K562 (cell line): ENCODE measurements around the gene CCNB1IP1. TPM values are rescaled to one million over a fixed set of nuclear protein-coding genes. Genes with fewer than 3 reads are reported as not detected.

ENCODE experiments used
- ATF1 ChIP-seq, 2 experiments: fragments of 450-650 bp in 1 of 2; IDR thresholded peaks; 2 replicates each; pipeline ENCODE4 v1.6.1; 2016; ENCODE audit warnings: missing compliant biosample characterization in 1 of 2, missing genetic modification characterization in 1 of 2
- CBX1 ChIP-seq: sonication (generic); IDR thresholded peaks from 2 replicates; pipeline ENCODE4 v1.6.1; 2016; ENCODE audit warnings: antibody characterized with exemption, low read depth, mild to moderate bottlenecking
- CGGBP1 ChIP-seq: fragments of 250-450 bp; sonication (Bioruptor Pico); IDR thresholded peaks from 2 replicates; pipeline ENCODE4 v1.9.0; 2021; ENCODE audit warnings: mild to moderate bottlenecking
- ETV6 ChIP-seq, 3 experiments: fragments of 150-350 bp in 1 of 3; sonication (generic) in 1 of 3; formaldehyde crosslinking in 1 of 3; IDR thresholded peaks; 2 replicates each; pipeline versions ENCODE4 v1.6.1 to v1.8.0; 2014 to 2022; ENCODE audit warnings: borderline replicate concordance in 2 of 3, low read depth in 2 of 3, antibody characterized with exemption in 1 of 3, low read length in 1 of 3, mild to moderate bottlenecking in 1 of 3, missing genetic modification reagents in 1 of 3
- FOXA3 ChIP-seq, 2 experiments: fragments of 450-650 bp in 1 of 2; sonication (generic) in 1 of 2; formaldehyde crosslinking; IDR thresholded peaks in 1 of 2; conservative IDR thresholded peaks in 1 of 2; 2 replicates each; pipeline versions ENCODE4 v1.4.0 to v1.8.0; 2020 to 2022; ENCODE audit warnings: mild to moderate bottlenecking in 2 of 2, missing genetic modification reagents in 1 of 2
- FOXK2 ChIP-seq, 2 experiments: fragments of 450-650 bp; IDR thresholded peaks in 1 of 2; conservative IDR thresholded peaks in 1 of 2; 2 replicates each; pipeline ENCODE4 v1.6.1; 2016; ENCODE audit warnings: low read depth in 2 of 2, mild to moderate bottlenecking in 1 of 2
- HDAC1 ChIP-seq, 2 experiments: fragments of 450-650 bp; IDR thresholded peaks; 2 replicates each; pipeline ENCODE4 v1.6.1; 2016 to 2017; ENCODE audit warnings: inconsistent platforms in 1 of 2, mild to moderate bottlenecking in 1 of 2, moderate library complexity in 1 of 2
- MEF2A ChIP-seq: IDR thresholded peaks from 2 replicates; pipeline ENCODE4 v1.6.1; 2011; ENCODE audit warnings: low read depth, mild to moderate bottlenecking, low read length, moderate library complexity; ENCODE audit not compliant: control insufficient read depth
- MLX ChIP-seq, 2 experiments: fragments of 450-650 bp in 1 of 2; sonication (generic) in 1 of 2; formaldehyde crosslinking; conservative IDR thresholded peaks; 2 replicates each; pipeline versions ENCODE4 v1.4.0 to v1.8.1; 2020 to 2022; ENCODE audit warnings: mild to moderate bottlenecking in 1 of 2, missing genetic modification reagents in 1 of 2
- NCOR1 ChIP-seq: fragments of 450-650 bp; IDR thresholded peaks from 2 replicates; pipeline ENCODE4 v1.6.1; 2016; ENCODE audit warnings: mild to moderate bottlenecking, moderate library complexity
- RFX7 ChIP-seq: fragments of 250-450 bp; sonication (Bioruptor Pico); IDR thresholded peaks from 2 replicates; pipeline ENCODE4 v1.5.1; 2021; ENCODE audit warnings: mild to moderate bottlenecking
- SMARCC2 ChIP-seq: fragments of 450-650 bp; IDR thresholded peaks from 2 replicates; pipeline ENCODE4 v1.6.1; 2017; ENCODE audit warnings: antibody characterized with exemption, moderate library complexity, mild to moderate bottlenecking, low read depth
- SRSF9 ChIP-seq: fragments of 200-400 bp; formaldehyde crosslinking; IDR thresholded peaks from 2 replicates; pipeline ENCODE4 v1.6.1; 2017; ENCODE audit warnings: low read depth, low read length, borderline replicate concordance
- ZNF561 ChIP-seq: fragments of 450-650 bp; formaldehyde crosslinking; conservative IDR thresholded peaks from 2 replicates; pipeline ENCODE4 v1.4.0; 2020; ENCODE audit warnings: mild to moderate bottlenecking, moderate library complexity
- polyA plus RNA-seq, 8 experiments: library from polyadenylated mRNA; depleted of rRNA in 4 of 8; stranded (reverse) in 5 of 8; unstranded in 3 of 8; fragments of >200 nt; fragmentation: Nextera tagmentation in 2 of 8; fragmentation: Illumina TruSeq in 1 of 8; extraction: Ambion mirVana in 2 of 8; extraction: Trizol in 1 of 8; gene quantifications; 2 replicates each; pipeline versions ENCODE4 v1.2.1 to v1.2.3, GENCODE V29; 2011 to 2014; ENCODE audit warnings: inconsistent platforms in 1 of 8, missing spikeins in 1 of 8
- total RNA-seq, 7 experiments: library from RNA; depleted of rRNA in 6 of 7; stranded (reverse); fragments of >200 nt in 6 of 7; fragmentation: Illumina TruSeq in 2 of 7; extraction: Trizol in 2 of 7; gene quantifications; 2 replicates each; pipeline versions ENCODE4 v1.2.1 to v1.2.3, GENCODE V29; 2011 to 2021; ENCODE audit warnings: low replicate concordance in 1 of 7
- TF ChIP-seq, protein P1 (sequence below): fragments of 200-600 bp; sonication (generic); IDR thresholded peaks from one replicate; pipeline ENCODE4 v1.6.1; 2012; ENCODE audit warnings: mild to moderate bottlenecking, low read depth, low read length, inconsistent platforms

Gene CCNB1IP1
- total and polyA plus RNA-seq, 9 of the 15 experiments (the other 6 are each of a cell fraction or from before 2014, with no cell fraction given): 51.8 to 152 (median 81.0) TPM

GRCh38 chr14:20331053-20331613, 1.9 kb downstream of the CCNB1IP1 start (continued):
- TF ChIP-seq, protein P1, sequence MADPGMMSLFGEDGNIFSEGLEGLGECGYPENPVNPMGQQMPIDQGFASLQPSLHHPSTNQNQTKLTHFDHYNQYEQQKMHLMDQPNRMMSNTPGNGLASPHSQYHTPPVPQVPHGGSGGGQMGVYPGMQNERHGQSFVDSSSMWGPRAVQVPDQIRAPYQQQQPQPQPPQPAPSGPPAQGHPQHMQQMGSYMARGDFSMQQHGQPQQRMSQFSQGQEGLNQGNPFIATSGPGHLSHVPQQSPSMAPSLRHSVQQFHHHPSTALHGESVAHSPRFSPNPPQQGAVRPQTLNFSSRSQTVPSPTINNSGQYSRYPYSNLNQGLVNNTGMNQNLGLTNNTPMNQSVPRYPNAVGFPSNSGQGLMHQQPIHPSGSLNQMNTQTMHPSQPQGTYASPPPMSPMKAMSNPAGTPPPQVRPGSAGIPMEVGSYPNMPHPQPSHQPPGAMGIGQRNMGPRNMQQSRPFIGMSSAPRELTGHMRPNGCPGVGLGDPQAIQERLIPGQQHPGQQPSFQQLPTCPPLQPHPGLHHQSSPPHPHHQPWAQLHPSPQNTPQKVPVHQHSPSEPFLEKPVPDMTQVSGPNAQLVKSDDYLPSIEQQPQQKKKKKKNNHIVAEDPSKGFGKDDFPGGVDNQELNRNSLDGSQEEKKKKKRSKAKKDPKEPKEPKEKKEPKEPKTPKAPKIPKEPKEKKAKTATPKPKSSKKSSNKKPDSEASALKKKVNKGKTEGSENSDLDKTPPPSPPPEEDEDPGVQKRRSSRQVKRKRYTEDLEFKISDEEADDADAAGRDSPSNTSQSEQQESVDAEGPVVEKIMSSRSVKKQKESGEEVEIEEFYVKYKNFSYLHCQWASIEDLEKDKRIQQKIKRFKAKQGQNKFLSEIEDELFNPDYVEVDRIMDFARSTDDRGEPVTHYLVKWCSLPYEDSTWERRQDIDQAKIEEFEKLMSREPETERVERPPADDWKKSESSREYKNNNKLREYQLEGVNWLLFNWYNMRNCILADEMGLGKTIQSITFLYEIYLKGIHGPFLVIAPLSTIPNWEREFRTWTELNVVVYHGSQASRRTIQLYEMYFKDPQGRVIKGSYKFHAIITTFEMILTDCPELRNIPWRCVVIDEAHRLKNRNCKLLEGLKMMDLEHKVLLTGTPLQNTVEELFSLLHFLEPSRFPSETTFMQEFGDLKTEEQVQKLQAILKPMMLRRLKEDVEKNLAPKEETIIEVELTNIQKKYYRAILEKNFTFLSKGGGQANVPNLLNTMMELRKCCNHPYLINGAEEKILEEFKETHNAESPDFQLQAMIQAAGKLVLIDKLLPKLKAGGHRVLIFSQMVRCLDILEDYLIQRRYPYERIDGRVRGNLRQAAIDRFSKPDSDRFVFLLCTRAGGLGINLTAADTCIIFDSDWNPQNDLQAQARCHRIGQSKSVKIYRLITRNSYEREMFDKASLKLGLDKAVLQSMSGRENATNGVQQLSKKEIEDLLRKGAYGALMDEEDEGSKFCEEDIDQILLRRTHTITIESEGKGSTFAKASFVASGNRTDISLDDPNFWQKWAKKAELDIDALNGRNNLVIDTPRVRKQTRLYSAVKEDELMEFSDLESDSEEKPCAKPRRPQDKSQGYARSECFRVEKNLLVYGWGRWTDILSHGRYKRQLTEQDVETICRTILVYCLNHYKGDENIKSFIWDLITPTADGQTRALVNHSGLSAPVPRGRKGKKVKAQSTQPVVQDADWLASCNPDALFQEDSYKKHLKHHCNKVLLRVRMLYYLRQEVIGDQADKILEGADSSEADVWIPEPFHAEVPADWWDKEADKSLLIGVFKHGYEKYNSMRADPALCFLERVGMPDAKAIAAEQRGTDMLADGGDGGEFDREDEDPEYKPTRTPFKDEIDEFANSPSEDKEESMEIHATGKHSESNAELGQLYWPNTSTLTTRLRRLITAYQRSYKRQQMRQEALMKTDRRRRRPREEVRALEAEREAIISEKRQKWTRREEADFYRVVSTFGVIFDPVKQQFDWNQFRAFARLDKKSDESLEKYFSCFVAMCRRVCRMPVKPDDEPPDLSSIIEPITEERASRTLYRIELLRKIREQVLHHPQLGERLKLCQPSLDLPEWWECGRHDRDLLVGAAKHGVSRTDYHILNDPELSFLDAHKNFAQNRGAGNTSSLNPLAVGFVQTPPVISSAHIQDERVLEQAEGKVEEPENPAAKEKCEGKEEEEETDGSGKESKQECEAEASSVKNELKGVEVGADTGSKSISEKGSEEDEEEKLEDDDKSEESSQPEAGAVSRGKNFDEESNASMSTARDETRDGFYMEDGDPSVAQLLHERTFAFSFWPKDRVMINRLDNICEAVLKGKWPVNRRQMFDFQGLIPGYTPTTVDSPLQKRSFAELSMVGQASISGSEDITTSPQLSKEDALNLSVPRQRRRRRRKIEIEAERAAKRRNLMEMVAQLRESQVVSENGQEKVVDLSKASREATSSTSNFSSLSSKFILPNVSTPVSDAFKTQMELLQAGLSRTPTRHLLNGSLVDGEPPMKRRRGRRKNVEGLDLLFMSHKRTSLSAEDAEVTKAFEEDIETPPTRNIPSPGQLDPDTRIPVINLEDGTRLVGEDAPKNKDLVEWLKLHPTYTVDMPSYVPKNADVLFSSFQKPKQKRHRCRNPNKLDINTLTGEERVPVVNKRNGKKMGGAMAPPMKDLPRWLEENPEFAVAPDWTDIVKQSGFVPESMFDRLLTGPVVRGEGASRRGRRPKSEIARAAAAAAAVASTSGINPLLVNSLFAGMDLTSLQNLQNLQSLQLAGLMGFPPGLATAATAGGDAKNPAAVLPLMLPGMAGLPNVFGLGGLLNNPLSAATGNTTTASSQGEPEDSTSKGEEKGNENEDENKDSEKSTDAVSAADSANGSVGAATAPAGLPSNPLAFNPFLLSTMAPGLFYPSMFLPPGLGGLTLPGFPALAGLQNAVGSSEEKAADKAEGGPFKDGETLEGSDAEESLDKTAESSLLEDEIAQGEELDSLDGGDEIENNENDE: no peak
- TF ChIP-seq CGGBP1 (CRISPR knock-in tag) (no peak), MEF2A (no peak), RFX7 (no peak), ZNF561 (CRISPR knock-in tag) (no peak), ATF1 (CRISPR knock-in tag; IDR thresholded peaks at IDR 0.05) (no peak), ATF1 (tag; IDR thresholded peaks at IDR 0.05) (no peak), NCOR1 (no peak), ETV6 (IDR thresholded peaks at IDR 0.05; ENCODE audit: borderline replicate concordance in 1 of 2, low read depth in 2 of 2, low read length in 1 of 2) (no peak), ETV6 (CRISPR knock-in tag; IDR thresholded peaks at IDR 0.05; ENCODE audit: borderline replicate concordance) (no peak), FOXA3 (CRISPR knock-in tag; conservative IDR thresholded peaks at IDR 0.05 in 1 of 2, IDR thresholded peaks at IDR 0.05 in 1 of 2) (peak in 1 of 2 experiments; percentile 38; a peak in 1 of 4 replicates), SRSF9 (no peak), FOXK2 (conservative IDR thresholded peaks at IDR 0.05 in 1 of 2, IDR thresholded peaks at IDR 0.05 in 1 of 2; ENCODE audit: low read depth in 2 of 2) (peak; percentile 79 to 87), CBX1 (no peak), SMARCC2 (peak; percentile 51; the same call in 1 of the 2 replicates), MLX (CRISPR knock-in tag; conservative IDR thresholded peaks at IDR 0.05) (no peak), HDAC1 (IDR thresholded peaks at IDR 0.05) (peak in 1 of 2 experiments; percentile 40; a peak in 1 of 4 replicates)
